Nephron progenitor cell (in vitro differentiated cells): ENCODE measurements around the gene ISG20.

ENCODE experiments used
- DNase-seq: peaks from one replicate; pipeline ENCODE4 v3.0.0; 2021
- H3K27ac Mint-ChIP-seq: 2 replicates; pipeline ENCODE4 v1.8.0; 2021; ENCODE audit warnings: mild to moderate bottlenecking, moderate library complexity, mixed read lengths
- H3K27me3 Mint-ChIP-seq: 2 replicates; pipeline ENCODE4 v1.8.0; 2021; ENCODE audit warnings: mild to moderate bottlenecking, low read depth, mixed read lengths; ENCODE audit not compliant: poor library complexity
- H3K36me3 Mint-ChIP-seq: 2 replicates; pipeline ENCODE4 v1.8.0; 2021; ENCODE audit warnings: low read depth, mixed read lengths
- H3K4me1 Mint-ChIP-seq: 2 replicates; pipeline ENCODE4 v1.8.0; 2021; ENCODE audit warnings: mixed read lengths
- H3K4me3 Mint-ChIP-seq: 2 replicates; pipeline ENCODE4 v1.8.0; 2021; ENCODE audit warnings: mild to moderate bottlenecking, moderate library complexity, mixed read lengths
- H3K9me3 Mint-ChIP-seq: 2 replicates; pipeline ENCODE4 v1.8.0; 2021; ENCODE audit warnings: mild to moderate bottlenecking, moderate library complexity, mixed read lengths
- TF ChIP-seq, protein P1 (sequence below): fragments of 200-600 bp; sonication (generic); IDR thresholded peaks from 2 replicates; pipeline ENCODE4 v1.5.0; 2021; ENCODE audit warnings: antibody characterized with exemption

ISG20 gene

DNA sequence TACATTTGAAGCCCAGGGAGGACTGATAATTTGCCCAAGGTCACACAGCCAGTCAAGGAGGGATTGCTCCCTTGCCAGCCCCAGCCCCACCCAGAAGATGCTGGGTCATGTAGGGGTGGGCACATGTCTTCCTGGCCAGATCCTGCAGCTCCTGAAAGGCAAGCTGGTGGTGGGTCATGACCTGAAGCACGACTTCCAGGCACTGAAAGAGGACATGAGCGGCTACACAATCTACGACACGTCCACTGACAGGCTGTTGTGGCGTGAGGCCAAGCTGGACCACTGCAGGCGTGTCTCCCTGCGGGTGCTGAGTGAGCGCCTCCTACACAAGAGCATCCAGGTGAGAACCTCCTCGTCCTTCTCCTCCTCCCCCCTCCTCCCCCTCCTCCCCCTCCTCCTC is 13.2 kb downstream of the ISG20 start:
- Mint-ChIP-seq H3K9me3 (no peaks in the 10 kb centered on the region), H3K27ac (no peak overlapping the region), H3K27me3 (peaks cover 5% of the 10 kb centered on the region), H3K4me3 (no peak overlapping the region), H3K36me3 (no peaks in the 10 kb centered on the region), H3K4me1 (peaks cover 10% of the 10 kb centered on the region)
- no peak for DNase-seq
- TF ChIP-seq, protein P1, sequence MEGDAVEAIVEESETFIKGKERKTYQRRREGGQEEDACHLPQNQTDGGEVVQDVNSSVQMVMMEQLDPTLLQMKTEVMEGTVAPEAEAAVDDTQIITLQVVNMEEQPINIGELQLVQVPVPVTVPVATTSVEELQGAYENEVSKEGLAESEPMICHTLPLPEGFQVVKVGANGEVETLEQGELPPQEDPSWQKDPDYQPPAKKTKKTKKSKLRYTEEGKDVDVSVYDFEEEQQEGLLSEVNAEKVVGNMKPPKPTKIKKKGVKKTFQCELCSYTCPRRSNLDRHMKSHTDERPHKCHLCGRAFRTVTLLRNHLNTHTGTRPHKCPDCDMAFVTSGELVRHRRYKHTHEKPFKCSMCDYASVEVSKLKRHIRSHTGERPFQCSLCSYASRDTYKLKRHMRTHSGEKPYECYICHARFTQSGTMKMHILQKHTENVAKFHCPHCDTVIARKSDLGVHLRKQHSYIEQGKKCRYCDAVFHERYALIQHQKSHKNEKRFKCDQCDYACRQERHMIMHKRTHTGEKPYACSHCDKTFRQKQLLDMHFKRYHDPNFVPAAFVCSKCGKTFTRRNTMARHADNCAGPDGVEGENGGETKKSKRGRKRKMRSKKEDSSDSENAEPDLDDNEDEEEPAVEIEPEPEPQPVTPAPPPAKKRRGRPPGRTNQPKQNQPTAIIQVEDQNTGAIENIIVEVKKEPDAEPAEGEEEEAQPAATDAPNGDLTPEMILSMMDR = no peak

DNA sequence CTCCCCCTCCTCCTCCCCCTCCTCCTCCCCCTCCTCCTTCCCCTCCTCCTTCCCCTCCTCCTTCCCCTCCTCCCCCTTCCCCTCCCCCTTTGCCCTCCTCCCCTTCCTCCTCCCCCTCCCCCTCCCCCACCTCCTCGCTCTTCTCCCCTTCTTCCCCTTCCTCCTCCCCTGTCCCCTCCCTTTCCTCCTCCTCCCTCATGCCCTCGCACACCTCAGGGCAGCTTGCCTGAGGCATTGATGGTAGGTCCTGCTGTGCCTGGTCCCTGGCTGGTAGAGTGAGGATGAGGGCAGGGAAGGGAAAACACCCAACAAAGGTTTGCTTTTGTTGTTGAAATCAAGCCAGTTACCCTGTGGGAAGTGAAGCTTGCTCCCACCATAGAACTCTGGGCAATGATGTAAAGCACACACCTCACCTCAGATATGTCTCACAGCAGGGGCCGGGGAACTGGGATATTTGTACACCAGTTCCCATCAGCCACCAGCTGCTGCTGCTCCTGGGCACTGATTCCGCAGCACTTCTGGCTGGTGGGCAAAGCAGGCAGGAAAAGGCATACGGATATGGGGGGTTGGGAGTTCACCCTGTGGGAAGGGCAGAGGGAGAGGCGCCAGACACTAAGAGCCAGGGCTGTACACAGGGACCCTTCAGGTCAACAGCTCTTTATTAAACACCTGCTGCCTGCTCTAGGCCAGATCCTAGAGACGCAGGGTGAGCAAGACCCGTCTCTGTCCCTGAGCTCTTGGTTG is 13.8 kb downstream of the ISG20 start:
- no peak overlapping the region for H3K4me3 Mint-ChIP-seq
- H3K9me3 Mint-ChIP-seq = no peaks in the 10 kb centered on the region
- H3K27ac Mint-ChIP-seq = no peak overlapping the region
- no peak for DNase-seq
- TF ChIP-seq, protein P1 = no peak
- H3K4me1 Mint-ChIP-seq = peaks cover 15% of the 10 kb centered on the region
- no peaks in the 10 kb centered on the region for H3K36me3 Mint-ChIP-seq
- peaks cover 11% of the 10 kb centered on the region for H3K27me3 Mint-ChIP-seq

DNA sequence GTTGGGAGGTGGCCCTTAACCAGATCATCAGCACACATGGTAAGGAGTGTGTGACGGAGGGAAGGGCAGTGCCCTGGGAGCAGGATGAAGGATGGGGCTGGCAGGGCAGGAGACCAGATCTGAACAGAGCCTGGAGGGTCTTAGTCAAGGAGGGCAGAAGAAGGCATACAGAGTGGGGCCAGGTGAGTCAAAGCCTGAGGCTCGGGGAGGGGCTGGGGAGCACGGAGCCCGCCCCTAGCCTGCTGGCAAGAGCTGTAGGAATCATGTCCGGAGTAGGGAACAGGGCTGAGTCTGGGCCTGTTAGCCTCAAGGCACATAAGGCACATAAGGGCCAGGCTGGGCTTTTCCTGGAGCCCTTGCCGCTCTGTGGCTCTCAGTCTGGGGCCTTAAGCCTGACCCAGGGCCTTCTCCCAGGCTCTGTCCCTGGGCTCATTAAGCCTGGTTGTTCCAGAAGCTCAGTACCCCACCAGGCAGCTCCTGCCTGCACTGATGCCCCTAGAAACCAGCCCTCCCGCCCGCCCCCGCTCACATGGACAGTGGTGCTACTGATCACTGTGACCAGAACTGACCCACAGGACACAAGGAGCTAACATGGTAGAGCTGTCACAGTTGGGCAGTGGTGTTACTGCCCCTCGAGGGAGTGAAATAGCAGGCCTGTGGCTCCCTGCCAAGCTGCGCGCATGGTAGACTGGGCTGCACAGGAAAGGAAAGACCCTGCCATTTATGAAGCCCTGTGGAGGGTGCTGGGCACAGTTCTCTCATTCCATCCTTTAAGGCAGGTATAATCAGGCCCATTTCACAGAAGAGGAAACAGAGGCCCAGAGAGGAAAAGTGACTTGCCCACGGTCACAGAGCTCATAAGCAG is 14.6 kb downstream of the ISG20 start:
- DNase-seq = no peak
- no peaks in the 10 kb centered on the region for H3K9me3 Mint-ChIP-seq

DNA sequence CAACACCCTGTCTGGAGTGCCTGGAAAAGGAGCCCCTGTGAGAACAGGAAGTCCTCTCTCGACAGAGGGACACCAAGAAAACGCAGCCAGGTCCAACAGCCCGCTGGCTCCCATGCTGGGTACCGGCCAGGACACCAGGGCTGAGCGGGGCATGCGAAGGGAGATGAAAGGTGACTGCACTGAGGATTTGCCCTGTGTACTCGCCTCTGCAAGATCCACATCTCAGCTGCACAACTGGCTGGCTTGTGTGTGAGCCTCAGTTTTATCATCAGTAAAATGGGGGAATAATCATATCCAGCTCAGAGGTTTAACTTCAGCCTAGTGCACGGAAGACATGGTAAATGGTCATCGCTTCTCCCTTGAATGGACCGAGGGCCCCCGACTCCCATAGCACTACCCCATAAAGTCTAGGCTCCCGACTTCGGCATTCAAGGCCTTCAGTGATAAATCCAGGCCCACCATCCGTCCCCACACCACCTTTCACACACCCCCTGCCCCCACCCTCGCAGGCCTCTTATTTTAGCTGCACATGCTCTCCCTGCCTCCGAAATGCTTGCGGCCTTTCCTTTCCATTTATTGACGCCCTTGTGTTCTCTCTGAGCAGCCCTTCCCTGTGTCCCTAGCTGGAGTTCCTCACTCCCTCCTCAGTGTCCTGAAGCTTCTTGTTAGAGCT is 15.8 kb downstream of the ISG20 start:
- no peak for DNase-seq
- no peak overlapping the region for H3K4me3 Mint-ChIP-seq
- no peak overlapping the region for H3K27ac Mint-ChIP-seq
- H3K36me3 Mint-ChIP-seq = no peaks in the 10 kb centered on the region
- H3K27me3 Mint-ChIP-seq = peaks cover 22% of the 10 kb centered on the region
- TF ChIP-seq, protein P1 = no peak
- no peaks in the 10 kb centered on the region for H3K9me3 Mint-ChIP-seq
- H3K4me1 Mint-ChIP-seq = peaks cover 18% of the 10 kb centered on the region

More for the DNA sequence above, 14.6 kb downstream of the ISG20 start:
- H3K4me1 Mint-ChIP-seq = peaks cover 18% of the 10 kb centered on the region
- no peaks in the 10 kb centered on the region for H3K36me3 Mint-ChIP-seq
- TF ChIP-seq, protein P1 = no peak
- H3K27ac Mint-ChIP-seq = no peak overlapping the region
- peaks cover 11% of the 10 kb centered on the region for H3K27me3 Mint-ChIP-seq
- no peak overlapping the region for H3K4me3 Mint-ChIP-seq

DNA sequence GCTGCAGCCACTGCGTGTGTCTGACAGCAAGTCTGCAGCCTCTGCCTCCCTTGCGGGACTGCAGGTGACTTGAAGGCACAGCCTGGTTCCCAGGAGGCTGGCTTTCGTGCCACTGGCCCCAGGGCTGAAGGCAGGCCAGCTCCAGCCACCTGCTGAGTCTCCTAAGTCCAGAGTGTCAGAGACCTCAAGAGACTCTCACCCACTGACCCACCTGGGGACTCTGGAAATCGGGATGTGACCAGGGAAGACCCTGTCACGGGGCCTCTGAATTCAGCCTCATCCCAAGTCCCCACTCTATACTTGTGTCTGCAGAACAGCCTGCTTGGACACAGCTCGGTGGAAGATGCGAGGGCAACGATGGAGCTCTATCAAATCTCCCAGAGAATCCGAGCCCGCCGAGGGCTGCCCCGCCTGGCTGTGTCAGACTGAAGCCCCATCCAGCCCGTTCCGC is 16.3 kb downstream of the ISG20 start:
- no peak for DNase-seq
- Mint-ChIP-seq H3K4me1 (peaks cover 15% of the 10 kb centered on the region), H3K27ac (no peak overlapping the region), H3K36me3 (no peaks in the 10 kb centered on the region), H3K27me3 (peaks cover 23% of the 10 kb centered on the region), H3K9me3 (no peaks in the 10 kb centered on the region), H3K4me3 (no peak overlapping the region)
- TF ChIP-seq, protein P1 = no peak
